ENCODE results near the gene EML6.
"Not testable (repeated sequence)": the region's sequence is repeated elsewhere in the genome, so short reads cannot be mapped to it uniquely, and the experiment has no call there.

Gene EML6

DNA sequence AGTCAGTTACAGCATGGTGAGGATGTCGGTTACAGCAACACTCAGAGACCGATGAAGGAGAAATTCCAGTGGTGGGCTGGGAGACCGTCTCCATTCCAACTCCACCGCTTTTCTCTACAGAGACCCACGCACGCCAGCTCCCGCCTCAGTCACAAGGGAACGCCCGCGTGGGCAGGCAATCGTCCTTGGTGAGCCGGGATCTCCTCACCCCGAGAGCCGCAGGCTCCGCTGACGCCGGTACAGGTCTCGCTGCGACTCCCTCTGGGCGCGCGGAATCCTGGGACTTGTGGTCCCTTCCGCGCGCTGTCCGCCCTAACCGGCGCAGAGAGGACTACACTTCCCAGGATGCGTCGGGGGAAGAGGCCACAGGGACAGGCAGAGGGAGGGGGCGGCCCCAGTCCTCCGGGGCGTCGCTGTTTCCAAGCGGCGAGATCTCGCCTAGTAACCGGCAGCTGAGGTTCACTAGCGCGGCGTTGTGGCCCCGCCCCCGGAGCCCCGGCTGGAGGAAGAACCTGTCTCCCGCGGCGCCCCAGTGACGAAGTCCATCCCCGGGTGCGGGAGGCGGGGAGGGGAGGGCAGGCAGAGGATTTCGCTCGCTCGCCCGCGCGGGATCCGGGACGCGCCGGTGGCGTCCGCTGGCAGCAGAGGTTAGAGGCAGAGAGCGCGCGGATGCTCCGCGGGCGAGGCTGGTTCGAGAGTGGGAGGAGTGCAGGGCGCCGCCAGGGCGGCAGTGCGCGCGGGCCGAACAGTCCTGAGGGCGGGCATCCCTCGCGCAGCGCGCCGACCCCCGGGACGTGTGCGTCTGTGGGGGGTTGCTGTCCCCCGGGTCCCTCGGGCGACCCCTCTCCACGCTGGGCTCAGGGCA lies at the start of gene EML6:
Gene EML6 (plus strand): TSS at position 532 of the 865 bp plus-strand sequence. CDS start 1,400 bp downstream, outside the sequence.
- DNase-seq (ENCODE audit: low spot score): peak; percentile 99

DNA sequence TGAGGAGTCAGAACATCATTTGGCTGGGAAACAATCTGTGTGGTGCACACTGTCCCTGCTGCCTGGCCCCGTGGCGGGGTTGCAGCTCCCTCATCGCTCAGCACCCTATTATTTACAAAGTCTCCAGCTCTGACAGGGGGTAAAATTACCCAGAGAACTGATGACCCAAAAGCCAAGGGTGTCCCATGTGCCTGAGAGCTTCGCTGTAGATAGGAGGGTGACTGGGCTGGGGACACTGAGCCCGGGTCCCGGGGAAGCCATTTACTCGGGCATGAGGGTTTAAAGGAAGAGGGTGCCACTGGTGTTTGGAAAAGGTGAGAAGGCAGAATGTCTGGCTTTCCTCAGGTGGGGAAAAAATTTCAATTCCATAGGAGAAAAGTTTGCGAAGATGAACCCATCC lies 48.2 kb upstream of the EML6 start:
- DNase-seq (ENCODE audit: low spot score): no peak

DNA sequence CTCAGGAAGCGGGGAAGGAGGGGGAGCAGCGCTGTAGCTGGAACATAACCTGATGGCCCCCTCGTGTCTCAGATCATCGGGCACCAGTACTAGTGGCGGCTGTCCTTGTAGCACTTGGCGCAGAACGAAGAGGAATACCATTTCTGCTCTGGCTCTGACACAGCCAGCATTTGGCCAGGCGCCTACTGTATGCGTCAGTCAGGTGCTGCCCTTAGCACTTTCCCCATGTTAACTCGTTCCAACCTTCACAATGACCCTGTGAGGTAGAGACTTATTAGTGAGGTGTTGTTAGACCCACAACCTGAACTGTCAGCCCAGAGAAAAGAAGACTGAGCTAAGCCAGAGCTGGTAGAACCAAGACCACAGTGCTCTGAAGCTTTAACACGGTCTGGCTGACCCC lies 47.7 kb upstream of the EML6 start:
- DNase-seq (ENCODE audit: low spot score): no peak

DNA sequence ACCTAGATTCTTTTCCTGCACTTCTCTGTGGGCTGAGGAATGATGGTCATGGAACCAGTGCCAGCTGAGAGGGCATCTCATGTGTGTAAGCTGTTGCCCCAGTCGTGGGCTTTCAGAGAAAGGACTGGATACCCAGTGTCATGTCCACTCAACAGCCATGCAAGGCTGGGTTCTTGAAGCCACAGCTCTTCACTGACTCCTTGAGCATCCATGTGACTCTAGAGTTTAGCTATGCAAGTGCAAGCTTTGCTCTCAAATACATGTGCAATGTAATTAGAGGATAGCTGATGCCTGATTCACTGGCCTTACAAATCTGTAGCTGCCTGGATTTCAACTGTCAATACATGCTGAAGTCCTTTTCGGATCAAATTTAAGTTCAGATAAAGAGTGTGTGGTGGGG lies 46.8 kb upstream of the EML6 start:
- DNase-seq (ENCODE audit: low spot score): no peak

DNA sequence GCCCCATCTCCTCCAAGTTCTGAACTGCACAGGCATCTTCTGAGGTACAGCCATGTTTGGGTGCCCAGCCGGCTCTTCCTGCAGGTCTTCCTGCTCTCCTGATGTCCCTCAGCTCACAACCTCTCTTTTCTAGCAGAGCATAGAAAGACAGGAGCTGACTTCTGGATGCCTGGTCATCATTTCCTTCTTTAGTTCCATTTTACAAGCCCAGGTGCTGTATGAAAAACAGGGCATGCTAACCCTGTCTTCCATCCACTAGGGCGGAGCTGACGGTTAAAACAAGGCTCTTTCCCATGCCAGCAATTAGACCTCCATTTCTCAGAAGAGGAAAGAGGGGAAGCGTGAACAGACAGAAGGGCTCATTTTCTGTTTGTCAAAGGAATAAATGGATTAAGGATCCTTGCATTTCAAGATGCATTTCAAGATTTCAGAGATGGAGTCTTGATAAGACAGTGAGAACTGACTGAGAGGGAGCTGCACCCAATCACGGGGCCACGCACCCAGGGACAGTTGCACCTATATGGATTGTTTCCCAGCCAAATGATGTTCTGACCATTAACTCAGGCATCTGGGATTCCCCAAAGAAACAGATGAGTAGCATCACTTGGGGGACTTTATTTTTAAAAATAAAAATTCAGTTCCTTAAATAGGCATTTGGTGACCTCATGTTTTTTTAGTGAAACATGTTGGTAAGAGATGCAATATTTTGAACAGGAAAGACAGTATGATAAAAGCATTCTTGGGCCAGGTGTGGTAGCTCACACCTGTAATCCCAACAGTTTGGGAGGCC lies 45.8 kb upstream of the EML6 start:
- DNase-seq (ENCODE audit: low spot score): no peak

DNA sequence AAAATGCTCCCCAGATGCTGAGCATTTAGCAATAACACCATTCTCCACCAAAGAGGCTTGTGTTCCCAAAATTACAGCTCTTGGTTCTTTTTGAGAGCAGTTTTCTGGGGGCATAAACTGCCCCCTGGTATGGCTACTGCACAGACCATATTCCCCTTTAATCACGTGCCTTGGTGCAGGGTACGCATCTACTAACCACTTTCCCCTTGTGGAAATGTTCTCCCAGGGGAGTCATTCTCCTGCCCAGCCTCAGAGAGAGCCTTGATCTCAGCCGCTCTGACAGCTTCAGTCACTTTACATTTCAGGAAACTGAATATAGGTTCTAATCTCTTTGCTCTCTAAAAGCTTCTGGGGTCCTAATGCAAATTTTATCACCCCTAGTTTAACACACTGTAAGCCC lies 44.7 kb upstream of the EML6 start:
- peak; percentile 37 for DNase-seq (ENCODE audit: low spot score)

DNA sequence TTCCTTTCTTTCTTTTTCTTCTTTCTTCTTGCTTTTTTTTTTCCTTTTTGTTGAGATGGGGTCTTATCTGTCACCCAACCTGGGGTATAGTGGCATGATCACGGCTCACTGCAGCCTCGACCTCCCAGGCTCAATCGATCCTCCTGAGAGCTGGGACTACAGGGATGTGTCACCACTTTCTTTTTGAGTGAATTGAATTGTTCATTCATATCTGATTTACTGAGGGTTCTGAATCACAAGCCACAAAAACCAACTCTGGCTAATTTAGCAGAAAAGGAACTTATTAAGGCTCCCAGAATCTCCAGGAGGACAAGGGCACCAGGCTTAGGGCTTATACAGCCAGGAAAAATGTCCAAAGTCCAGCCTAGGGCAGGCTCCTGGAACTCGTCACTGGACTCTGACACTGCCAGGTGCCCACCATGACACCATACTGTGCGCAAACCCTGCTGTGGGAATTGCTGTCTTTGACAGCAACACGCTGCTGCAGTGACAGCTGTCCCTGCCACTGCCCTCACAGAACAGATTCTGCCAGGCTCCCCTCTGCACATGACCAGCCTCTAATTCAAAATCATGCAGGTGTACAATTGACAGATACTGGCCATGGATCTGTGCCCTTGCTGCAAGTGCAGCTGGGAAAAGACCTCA lies 42.9 kb upstream of the EML6 start:
- DNase-seq (ENCODE audit: low spot score): peak; percentile 29

DNA sequence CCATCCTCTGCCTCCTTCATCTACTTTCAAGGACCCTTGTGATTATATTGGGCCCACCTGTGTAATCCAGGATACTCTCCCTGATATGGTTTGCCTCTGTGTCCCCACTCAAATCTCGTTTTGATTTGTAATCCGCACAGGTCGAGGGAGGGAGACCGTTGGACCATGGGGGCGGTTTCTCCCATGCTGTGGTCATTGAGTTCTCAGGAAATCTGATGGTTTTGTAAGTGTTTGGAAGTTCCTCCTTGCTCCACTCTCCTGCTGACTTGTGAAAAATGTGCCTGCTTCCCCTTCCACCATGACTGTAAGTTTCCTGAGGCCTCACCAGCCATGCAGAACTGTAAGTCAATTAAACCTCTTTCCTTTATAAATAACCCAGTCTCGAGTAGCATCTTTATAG lies 42.0 kb upstream of the EML6 start:
- no peak for DNase-seq (ENCODE audit: low spot score)

DNA sequence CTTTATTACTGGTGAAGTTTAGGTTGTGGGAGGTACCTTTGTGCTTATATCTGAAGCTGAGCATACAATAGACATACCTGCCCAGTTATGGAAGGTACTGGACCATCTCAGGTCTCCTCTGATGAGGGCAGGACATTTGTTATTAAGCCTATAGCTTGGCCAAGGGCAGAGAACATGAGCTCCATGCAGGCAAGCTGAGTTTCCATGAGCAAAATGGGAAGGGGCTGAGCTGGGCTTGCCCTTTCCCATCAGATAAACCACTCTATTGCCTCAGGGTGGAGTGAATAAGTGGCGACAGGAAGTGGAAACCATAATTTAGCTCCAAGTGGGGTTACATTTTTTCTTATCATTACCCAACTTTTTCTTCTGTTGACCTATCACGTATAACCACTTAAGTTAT lies 39.9 kb upstream of the EML6 start:
- no peak for DNase-seq (ENCODE audit: low spot score)

DNA sequence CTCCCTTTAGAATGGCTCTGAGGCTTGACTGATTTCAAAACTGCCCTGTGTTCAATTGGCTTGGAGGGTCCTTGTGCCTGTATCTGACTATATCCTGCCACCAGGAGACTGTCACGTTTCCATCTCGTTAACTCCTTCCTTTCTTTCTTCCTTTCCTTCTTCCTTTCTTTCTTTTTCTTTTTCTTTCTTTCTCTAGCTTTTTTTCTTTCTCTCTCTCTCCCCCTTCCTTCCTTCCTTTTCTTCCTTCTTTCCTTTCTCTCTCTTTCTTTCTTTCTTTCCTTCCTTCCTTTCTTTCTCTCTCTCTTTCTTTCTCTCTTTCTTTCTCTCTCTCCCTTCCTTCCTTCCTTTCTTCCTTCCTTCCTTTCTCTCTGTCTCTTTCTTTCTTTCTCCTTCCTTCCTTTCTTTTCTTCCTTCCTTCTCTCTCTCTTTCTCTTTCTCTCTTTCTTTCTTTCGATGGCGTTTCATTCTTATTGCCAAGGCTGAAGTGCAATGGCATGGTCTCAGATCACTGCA lies 38.1 kb upstream of the EML6 start:
- DNase-seq (ENCODE audit: low spot score): no peak

DNA sequence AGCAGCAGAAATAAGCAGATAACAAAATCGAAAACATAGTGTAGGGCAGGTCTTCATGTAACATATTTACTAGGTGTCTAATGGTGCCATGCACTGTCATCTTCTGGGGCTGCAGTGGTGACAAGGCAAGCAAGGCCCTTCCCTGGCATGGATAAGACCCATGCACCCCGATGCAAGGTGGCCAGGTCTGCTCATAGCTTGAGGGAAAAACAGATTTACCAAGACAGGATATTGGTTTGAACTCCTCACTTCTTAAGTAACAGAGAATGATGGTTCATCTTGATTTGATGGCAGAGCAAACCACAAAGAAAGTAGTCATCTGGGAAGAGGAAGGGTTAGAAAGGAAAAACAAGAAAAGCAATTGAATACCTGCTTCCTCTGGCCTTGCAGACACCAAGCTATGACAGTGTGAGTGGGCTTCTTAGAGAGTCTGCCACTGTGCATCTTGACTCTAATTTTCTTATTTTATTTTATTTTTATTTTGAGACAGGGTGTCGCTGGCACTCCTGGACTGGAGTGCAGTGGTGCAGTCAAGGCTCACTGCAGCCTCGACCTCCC lies 35.8 kb upstream of the EML6 start:
- DNase-seq (ENCODE audit: low spot score): no peak

DNA sequence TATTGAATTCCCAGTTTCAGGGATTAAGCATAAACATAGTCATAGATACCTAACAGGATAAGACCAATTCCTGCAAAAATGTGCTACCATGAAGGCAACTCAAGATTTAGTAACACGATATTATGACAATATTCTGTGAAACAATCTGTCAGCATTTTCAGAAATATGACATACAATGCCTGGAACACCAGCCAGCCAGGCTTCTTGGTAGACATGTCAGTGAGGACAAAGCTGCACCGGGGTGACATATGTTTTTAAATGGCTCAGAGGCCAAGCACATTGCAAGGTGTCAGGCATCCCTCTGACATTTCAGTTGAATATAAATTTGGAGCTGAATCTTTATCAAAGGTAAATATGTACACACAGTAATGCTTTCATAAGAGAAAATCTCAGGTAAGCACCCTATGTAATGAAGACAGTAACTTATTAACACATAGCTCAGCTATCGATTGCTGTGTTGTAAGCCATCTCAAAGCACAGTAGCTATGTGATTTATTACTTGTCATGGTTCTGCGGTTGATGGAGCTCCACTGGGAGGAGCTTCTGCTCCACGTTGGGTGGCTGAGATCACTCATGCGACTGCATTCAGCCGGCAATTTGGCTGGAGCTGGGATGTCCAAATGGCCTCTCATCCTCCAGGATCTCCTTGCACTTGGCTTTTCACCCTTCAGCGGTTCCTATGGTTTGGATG lies 31.9 kb upstream of the EML6 start:
- no peak for DNase-seq (ENCODE audit: low spot score)

DNA sequence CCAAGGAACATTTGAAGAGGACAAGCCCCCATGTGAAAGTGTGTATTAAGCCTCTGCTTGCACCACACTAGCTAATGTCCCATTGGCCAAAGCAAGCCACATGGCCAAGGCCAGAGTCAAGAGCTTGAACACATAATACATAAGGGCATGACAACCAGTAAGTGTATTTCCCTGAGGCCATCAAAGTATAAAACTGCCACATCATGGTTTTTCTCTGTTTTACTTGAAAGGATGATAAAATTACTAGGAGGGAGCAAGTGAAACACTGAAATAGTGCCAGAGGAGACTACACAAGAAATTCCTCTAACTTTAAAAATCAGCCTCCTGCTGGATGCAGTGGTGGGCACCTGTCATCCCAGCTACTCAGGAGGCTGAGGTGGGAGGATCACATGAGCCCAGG lies 30.9 kb upstream of the EML6 start:
- DNase-seq (ENCODE audit: low spot score): no peak

DNA sequence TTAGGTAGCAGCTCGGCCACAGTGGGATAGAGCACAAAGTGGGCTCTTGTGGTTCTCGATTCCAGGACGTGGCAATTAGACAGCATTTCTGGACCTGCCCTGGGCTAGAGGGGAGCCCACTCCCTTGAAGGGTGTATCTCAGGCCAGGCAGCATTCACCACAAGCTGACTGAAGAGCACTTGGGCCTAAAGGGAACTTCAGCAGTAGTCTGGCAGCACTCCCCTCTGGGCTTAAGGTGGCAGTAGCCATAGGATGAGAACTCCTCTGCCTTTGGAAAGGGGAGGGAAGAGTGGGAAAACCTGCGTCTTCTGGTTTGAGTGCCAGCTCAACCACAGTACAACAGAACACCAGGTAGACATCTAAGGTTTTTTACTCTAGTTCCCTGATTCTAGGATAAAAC lies 28.1 kb upstream of the EML6 start:
- DNase-seq (ENCODE audit: low spot score): no peak

DNA sequence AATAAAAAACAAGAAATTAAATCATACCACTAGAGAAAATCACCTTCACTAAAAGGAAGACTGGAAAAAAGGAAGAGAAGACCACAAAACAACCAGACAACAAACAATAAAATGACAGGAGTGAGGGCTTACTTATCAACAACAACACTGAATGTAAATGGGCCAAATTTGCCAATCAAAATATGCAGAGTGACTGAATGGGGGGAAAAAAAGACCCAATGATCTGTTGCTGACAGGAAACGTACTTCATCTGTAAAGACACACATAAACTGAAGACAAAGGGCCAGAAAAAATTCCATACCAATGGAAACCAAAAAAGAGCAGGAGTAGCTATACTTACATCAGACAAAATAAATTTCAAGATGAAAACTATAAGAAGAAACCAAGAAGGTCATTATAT lies 25.5 kb upstream of the EML6 start:
- DNase-seq (ENCODE audit: low spot score): no peak

DNA sequence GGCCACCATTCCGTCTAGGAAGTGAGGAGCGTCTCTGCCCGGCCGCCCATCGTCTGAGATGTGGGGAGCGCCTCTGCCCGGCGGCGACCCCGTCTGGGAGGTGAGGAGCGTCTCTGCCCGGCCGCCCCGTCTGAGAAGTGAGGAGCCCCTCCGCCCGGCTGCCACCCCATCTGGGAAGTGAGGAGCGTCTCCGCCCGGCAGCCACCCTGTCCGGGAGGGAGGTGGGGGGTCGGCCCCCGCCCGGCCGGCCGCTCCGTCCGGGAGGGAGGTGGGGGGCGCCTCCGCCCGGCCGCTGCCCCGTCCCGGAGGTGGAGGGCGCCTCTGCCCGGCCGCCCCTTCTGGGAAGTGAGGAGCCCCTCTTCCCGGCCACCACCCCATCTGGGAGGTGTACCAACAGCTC lies 24.5 kb upstream of the EML6 start:
- DNase-seq (ENCODE audit: low spot score): not testable (repeated sequence)

DNA sequence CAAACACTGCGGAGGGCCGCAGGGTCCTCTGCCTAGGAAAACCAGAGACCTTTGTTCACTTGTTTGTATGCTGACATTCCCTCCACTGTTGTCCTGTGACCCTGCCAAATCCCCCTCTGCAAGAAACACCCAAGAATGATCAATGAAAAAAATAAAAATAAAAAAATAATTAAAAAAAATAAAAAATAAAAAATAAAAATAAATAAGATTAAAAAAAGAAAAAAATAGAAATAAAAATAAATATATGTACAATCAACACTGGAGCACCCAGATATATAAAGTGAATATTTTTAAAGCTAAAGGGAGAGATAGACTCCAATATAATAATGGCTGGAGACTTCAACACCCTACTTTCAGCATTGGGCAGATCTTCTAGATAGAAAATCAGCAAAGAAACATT lies 23.8 kb upstream of the EML6 start:
- DNase-seq (ENCODE audit: low spot score): no peak

DNA sequence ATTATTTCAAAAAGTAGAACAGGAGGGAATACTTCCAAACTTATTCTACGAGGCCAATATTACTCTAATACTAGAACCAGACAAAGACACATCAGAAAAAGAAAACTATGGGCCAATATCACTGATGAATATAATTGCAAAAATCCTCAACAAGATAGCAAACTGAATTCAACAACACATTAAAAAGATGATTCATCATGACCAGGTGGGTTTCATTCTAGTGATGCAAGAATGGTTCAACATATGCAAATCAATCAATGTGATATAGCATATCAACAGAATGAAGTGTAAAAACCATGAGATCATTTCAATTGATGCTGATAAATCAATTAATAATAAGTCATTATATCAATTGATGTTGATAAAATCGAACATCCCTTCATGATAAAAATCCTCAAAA lies 22.4 kb upstream of the EML6 start:
- no peak for DNase-seq (ENCODE audit: low spot score)

DNA sequence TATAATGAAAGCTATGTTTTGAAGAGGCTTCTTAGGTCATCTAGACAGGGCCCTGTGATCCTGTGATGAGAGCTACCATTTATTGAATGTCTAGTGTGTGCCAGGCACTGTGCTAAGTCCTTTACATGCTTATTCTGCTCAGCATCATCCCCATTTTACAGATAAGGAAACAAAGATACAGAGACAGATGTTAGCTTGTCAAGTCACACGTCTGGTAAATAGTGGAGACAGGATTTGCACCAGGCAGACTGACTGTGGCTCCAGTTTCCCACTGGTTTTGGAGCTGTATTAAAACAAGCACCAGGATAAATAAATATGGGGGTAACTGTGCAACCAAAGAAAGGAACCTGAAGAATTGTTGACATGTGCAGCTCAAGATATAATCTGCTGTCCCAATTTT lies 19.2 kb upstream of the EML6 start:
- DNase-seq (ENCODE audit: low spot score): no peak

DNA sequence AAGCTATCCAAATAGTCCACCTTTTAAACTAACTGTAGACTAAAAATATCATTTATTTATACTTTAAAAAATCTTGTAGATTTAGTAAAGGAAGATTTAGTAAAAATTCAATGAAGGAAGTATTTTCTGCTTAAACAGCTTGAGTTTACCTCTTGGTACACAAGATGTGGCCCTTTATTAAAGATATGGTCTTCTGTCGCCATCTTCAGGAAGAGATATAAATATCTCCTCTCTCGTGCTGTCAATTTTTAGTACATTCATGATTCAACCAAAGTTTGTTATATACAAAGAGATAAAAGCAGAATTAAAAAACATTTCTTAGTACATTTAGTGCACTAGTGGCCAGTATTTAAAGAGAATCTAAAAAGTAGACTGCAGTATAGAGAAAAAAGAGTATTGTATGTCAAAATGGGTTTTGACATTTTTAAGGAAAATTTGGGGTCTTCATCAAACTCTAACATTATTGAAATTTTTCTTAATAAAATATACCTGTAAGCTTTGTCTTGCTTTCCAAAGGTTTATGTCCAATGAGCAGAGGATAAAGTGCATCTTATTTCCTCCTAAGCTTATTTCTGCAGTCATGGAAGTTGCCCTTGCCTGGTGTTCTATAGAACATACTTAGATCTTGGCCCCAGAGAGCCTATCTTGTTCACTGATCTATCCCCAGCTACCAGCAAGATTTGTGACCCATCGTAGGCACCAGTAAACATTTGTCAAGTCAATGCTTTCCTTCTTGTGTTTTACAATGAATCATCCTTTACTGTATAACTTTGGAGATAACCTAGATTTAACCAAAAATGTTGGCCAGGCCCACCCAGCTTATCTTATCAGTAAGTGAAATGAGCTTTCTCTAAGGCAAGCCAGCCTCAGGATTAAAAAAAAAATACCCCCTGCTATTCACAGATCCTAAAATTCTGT lies 18.5 kb upstream of the EML6 start:
- DNase-seq (ENCODE audit: low spot score): peak; percentile 84

DNA sequence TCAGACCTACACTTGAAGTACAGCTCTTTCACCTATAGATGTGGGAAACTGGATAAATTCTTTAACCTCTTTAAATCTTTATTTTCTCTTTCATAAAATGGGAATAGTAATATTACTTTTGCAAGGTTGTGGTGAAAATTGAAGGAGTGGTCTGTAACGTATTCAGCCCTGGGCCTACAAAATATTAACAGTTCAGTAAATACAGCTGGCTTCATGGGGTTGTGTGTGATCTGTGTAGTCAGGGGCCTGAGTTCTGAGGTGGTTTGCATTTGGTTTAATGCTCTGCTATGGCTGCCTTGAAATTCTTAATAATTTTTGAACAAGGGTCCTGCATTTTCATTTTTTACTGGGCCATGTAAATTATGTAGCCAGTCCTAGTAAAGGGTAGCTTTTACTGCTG lies 16.8 kb upstream of the EML6 start:
- DNase-seq (ENCODE audit: low spot score): no peak
